GM18508 (cell line): ENCODE measurements around the gene TOR4A.
"Not testable (repeated sequence)": the region's sequence is repeated elsewhere in the genome, so short reads cannot be mapped to it uniquely, and the experiment has no call there.

Source experiments
- ATAC-seq: cut with Tn5 transposase; IDR thresholded peaks from one replicate; pipeline ENCODE4 v1.9.1; 2021; ENCODE audit warnings: moderate number of reproducible peaks; ENCODE audit not compliant: insufficient read depth, unreplicated experiment

TOR4A gene

GRCh38 chr9:137327641-137328550 lies 50.4 kb downstream of the TOR4A start:
- not testable (repeated sequence) for ATAC-seq

DNA sequence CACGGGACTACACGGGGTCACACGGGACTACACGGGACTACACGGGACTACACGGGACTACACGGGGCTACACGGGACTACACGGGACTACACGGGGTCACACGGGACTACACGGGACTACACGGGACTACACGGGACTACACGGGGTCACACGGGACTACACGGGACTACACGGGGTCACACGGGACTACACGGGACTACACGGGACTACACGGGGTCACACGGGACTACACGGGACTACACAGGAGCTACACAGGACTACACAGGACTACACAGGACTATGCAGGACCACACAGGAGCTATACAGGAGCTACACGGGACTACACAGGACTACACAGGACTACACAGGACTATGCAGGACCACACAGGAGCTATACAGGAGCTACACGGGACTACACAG lies 52.1 kb downstream of the TOR4A start:
- ATAC-seq = not testable (repeated sequence)

GRCh38 chr9:137330689-137331088 lies 53.2 kb downstream of the TOR4A start:
- ATAC-seq = no peak

DNA sequence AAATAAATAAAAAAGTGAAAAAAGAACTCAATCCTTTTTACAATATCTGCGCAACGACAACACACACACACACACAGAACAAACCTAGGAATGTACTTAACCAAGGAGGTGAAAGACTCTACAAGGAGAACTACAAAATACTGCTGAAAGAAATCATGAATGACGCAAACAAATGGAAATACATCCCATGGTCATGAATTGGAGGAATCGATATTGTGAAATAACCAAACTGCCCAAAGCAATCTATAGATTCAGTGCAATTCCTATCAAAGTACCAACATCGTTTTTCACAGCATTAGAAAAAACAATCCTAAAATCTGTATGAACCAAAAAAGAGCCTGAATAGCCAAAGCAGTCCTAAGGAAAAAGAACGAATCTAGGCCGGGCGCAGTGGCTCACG lies 54.4 kb downstream of the TOR4A start:
- no peak for ATAC-seq
